Measurements from ENCODE around the gene USP20.

USP20 gene

GRCh38 chr9:129857207-129857606 lies 21.9 kb downstream of the USP20 start:
- ATAC-seq: no peak

DNA sequence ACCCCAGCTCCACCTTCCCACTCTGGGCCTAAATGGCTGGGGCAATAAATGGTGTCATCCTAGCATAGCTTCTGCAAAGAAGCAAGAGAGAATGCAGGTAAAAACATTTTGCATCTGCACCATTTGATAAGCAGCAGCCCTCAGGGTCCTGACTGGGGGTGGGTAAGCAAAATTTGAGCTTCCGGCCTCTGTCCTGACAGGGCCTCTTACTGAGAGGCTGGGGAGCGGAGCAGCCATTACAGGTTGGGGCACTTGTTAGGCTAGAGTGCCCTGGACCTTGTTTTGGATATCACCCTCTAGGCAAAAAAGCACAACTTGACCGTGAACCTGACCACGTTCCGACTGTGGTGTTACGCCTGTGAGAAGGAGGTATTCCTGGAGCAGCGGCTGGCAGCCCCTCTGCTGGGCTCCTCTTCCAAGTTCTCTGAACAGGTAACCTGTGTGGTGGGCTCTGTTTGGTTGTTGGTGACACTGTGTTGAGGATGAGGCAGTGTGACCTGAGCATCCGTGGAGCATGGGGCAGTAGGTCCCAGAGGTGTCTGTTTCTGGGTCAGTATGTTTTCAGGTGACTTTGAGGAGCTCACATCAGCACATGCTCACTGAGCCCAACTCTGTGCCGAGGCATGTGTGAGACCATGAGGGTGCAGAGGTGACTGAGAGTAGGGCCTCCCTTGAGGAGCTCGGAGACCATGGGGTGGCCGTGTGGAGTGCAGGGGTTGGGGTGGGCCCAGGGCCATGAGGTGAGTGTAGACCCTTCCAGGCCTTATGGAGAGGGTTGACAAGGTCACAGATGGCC lies 23.1 kb downstream of the USP20 start:
- ATAC-seq: no peak

- peak; percentile 50 to 66 for ATAC-seq
These were observed 25.6 kb downstream of the USP20 start for GRCh38 chr9:129860653-129861446.

GRCh38 chr9:129861447-129861827 lies 26.2 kb downstream of the USP20 start:
- no peak for ATAC-seq

DNA sequence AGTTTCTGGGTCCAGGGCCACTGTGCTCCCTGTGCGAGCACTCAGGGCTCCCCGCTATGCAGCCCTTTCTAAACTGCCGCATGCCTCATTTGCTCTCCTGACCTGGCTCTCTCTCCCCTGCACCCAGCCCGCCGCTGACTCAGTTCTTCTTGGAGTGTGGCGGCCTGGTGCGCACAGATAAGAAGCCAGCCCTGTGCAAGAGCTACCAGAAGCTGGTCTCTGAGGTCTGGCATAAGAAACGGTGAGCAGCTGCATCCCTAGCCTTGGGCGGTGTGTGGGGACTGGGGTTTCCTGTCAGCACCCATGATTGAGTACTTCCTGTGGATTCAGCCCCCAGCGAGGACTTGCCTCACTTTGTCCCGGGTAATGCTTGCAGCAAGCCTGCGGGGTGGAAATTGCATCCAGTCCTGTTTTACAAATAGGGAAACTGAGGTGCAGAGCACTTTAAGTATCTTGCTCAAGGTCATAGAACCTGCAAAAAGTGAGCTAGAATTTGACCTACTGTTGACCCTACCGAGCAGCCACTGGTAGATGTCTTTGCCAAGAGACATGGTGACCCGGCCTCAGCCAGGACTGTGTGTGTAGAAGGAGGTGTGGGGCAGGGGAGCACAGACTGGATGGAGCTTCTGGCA lies 27.9 kb downstream of the USP20 start:
- peak; percentile 76 to 83 for ATAC-seq

DNA sequence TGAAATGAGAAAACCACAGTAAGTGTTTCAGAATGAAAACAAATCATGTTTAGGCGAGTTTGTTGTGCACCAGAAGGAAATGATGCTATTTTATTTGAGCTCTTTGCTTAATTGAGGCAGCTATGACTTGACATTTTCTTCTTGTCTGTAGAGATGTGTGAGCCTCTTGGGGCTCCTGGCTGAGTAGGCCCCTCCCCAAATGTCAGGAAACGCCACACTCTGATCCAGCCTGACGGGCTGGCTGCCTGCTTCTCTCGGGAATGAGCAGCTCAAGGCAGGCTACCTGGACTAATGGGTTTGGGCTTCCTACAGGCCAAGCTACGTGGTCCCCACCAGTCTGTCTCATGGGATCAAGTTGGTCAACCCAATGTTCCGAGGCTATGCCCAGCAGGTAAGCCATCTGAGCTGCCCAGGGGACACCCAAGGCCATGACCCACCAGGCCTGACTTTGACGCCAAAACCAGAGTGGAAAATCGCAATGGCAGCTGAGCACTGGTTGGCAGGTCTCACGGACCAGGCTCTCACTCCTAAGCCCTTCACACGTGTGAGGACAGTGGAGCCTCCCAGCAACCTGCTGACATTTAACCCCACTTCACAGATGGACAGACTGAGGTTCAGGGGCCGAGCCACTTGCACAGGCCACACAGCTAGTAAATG lies 29.9 kb downstream of the USP20 start:
- ATAC-seq: peak in 1 of 2 donors; percentile 25

- ATAC-seq: no peak
These were observed 30.5 kb downstream of the USP20 start for GRCh38 chr9:129865668-129866320.

GRCh38 chr9:129866394-129867135 lies 31.3 kb downstream of the USP20 start:
- ATAC-seq: no peak

DNA sequence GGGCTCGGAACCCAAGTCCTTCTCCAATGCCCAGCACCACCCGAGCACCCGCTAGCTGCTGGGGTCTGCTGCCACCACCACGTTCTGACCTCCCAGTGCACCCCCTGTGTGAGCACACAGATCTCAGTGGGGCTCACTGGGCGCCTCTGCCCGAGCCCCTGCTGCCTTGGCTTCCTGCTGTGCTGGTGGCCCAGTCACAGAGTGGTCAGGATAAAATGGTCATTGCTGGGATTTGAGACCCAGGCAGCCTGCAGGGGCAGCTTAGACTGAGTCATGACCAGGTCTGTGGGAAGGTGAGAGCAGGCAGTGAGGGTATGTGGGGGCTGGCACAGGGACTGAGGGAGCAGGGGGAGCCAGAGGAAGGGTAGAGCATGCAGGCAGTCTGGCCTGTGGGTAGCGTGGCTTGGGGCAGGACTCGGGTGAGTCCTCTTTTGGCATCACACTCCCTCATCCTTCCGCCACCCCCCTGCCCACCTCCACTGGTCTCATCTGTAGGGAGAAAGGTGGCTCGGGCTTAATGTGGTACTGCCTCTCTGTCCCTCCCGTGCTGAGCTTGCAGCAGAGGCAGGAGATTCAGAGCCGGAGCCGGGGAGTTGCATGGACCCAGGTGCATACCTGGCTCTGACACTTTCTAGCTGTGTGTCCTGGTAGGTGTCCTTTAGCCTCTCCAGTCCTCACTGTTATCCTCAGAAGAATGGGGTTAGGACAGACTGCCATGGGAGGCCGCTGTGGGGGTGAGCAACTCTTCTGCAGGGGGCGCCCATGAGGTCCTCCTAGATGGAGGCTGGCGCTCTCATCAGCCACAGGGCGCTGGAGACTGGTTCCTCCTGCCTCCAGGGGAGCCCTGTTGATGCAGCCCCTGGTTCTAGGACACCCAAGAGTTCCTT lies 32.1 kb downstream of the USP20 start:
- no peak for ATAC-seq

DNA sequence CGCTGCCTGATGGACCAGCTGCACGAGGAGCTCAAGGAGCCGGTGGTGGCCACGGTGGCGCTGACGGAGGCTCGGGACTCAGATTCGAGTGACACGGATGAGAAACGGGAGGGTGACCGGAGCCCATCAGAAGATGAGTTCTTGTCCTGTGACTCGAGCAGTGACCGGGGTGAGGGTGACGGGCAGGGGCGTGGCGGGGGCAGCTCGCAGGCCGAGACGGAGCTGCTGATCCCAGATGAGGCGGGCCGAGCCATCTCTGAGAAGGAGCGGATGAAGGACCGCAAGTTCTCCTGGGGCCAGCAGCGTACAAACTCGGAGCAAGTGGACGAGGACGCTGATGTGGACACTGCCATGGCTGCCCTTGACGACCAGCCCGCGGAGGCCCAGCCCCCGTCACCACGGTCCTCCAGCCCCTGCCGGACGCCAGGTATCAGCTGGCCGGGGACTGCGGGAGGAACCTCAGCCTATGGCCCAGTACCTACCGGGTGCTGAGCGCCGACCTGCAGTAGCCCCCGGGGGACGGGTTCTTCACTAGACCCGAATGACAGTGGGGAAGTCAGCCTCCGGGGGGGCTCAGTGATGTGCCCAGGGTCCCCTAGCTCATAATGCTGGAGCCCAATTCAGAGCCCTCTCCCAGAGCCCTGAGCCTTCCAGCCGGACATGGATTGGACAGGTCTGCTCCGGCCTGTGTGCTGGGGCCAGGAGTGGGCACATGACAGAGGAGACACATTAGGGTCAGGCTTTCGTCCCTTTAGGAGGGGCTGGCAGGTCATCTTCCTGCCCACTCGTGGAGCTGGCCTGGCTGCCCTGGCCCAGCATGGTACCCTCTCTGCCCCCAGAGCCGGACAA lies 33.0 kb downstream of the USP20 start:
- ATAC-seq: no peak

GRCh38 chr9:129868872-129869486 lies 33.7 kb downstream of the USP20 start:
- peak; percentile 92 to 94 for ATAC-seq

DNA sequence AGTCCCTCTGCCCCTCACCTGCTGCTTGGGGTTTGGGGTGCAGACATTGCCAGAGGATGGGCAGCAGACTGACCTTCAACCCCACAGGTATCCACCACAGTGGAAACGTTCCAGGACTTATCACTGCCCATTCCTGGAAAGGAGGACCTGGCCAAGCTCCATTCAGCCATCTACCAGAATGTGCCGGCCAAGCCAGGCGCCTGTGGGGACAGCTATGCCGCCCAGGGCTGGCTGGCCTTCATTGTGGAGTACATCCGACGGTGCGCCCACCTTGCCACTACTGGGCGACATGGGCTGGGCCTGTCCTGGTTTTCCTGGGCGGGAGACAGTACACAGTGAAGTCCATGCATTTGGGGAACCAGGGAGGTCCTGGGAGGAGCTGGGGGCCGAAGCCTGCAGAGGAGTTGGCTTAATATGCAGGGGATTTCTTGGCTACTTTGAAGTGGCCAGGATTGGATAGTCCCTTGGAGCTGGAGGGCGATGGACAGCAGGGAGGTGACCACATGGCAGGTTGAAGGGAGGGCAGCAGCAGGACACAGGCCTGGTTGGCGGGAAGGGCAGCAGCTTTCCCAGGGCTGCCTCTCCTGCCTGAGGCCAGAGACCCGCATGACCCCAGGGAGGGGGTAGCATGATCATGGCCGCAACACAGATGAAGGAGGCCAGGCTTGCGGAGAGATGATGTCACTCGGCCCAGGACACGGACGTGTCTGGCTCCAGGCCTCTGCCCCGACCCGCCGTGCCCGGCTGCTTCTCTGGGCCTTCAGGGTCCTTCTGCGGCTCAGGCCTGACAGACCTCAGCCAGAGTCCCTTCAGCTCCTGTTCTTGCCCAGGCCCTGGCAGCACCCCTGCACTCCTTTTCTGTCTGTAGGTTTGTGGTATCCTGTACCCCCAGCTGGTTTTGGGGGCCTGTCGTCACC lies 34.6 kb downstream of the USP20 start:
- no peak for ATAC-seq

DNA sequence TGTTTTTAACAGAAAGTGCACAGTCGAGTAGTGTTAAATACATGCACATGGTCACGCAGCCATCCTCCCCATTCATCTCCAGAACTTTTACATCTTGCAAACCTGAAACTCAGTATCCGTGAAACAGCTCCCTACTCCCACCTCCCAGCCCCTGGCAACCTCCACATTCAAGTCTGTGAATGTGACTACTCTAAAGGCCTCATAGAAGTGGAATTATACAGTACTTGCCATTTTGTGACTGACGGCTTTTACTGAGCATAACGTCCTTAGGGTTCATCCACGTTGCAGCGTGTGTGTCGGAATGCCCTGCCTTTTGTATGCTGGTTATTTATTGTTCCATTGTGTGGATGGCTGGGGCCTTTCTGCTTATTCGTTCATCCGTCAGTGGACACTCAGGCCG lies 35.8 kb downstream of the USP20 start:
- no peak for ATAC-seq

- no peak for ATAC-seq
These were observed 38.4 kb downstream of the USP20 start for GRCh38 chr9:129873563-129874190.

GRCh38 chr9:129874261-129875101 lies 39.2 kb downstream of the USP20 start:
- no peak for ATAC-seq

DNA sequence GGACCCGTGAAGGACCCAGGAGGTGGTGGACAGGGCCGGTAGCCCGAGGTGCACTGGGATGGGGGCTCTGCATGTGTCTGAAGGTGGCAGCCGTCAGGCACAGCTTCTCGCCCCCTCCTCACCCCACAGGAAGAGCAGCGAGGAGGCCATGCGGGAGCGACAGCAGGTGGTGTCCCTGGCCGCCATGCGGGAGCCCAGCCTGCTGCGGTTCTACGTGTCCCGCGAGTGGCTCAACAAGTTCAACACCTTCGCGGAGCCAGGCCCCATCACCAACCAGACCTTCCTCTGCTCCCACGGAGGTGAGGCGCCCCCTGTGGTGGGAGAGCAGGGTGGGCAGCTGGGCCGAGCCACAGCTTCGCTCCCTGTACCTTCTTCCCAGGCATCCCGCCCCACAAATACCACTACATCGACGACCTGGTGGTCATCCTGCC lies 39.9 kb downstream of the USP20 start:
- no peak for ATAC-seq

All from activated CD4-positive, CD25-positive, alpha-beta regulatory T cell treated with anti-CD3 and anti-CD28 coated beads, Interleukin-2, amount 50 U/mL, for 24 hours (primary cell).